ENCODE data around the gene PKD2L2. TPM values are rescaled to one million over a fixed set of nuclear protein-coding genes. Genes with fewer than 3 reads are reported as not detected.

Gene PKD2L2
- total RNA-seq, 2 experiments from 2014 or later, result not detected

DNA sequence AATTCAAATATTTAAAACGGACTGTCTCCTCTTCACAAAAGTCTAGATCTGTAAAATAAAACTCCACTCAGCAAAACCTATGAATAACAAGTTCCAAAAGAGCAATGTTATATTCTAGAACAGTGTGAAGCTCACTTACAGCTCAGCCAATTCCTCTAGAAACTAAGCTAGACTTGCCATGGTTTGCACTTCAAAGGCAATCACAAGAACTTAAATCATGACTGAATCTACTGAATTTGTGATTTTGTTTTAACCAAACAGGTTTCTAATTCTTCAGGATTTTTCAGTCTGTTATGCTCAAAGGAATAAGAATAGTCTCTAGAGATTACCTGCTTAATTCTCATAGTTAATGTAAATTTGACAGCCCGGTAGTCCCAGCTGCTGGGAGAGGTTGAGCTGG is 1.4 kb upstream of the PKD2L2 start:
- H3K9me3 Mint-ChIP-seq, result no peaks in the 10 kb centered on the region
- H3K4me1 Mint-ChIP-seq (ENCODE audit: low read depth), result peaks cover 10% of the 10 kb centered on the region
- ChIA-PET POLR2A (interaction anchor here (1.1 to 1.5 kb wide), 2 partner anchors 16 to 148 kb away, joined by 3 to 4 read pairs; no protein-coding TSS in a partner anchor), CTCF (interaction anchor here (1.3 to 2.2 kb wide), 3 partner anchors 12 to 182 kb away, joined by 3 to 6 read pairs (median 5); no protein-coding TSS in a partner anchor)
- intact Hi-C loops (cut with micrococcal nuclease), result no loop called here
- DNase-seq (no peak), ATAC-seq (no peak)
- H3K27me3 Mint-ChIP-seq, result no peaks in the 10 kb centered on the region
- H3K4me3 Mint-ChIP-seq, result peak overlapping the region; percentile 80
- peaks cover 2% of the 10 kb centered on the region for H3K36me3 Mint-ChIP-seq (ENCODE audit: low read depth)
- no peak for TF ChIP-seq CTCF (IDR thresholded peaks at IDR 0.05)
- no peak overlapping the region for H3K27ac Mint-ChIP-seq

DNA sequence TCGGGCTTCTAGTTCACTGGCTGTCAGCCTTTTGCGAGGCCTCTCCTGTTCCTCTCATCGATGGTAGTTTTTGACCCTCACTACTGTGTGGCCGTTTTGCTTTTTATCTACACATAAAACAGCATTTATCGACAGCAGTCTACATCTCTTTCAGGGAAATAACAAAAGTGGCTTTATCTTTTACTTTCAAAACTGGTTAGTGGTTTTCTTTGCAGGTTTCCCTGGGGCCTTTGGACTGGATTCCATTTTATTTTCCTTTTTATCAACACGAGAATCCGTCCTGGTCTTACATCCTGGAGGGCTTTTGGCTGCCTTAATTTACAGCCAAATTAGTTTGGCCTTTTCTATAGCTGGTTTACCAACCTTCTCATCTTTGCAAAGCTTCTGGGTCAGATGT is 793 bp upstream of the PKD2L2 start:
- DNase-seq (no peak), ATAC-seq (no peak)
- H3K4me1 Mint-ChIP-seq (ENCODE audit: low read depth), result peaks cover 10% of the 10 kb centered on the region
- TF ChIP-seq CTCF (IDR thresholded peaks at IDR 0.05), result no peak
- peak overlapping the region; percentile 88 for H3K27ac Mint-ChIP-seq
- POLR2A ChIA-PET, result interaction anchor here (0.7 to 2.0 kb wide), 8 partner anchors 8 to 148 kb away, joined by 3 to 6 read pairs (median 4); partner anchors contain the start of gene FAM13B
- peak overlapping the region; percentile 80 for H3K4me3 Mint-ChIP-seq
- no peaks in the 10 kb centered on the region for H3K27me3 Mint-ChIP-seq
- H3K9me3 Mint-ChIP-seq, result no peaks in the 10 kb centered on the region
- peaks cover 2% of the 10 kb centered on the region for H3K36me3 Mint-ChIP-seq (ENCODE audit: low read depth)
- intact Hi-C loops (cut with micrococcal nuclease), result no loop called here
- CTCF ChIA-PET, result interaction anchor here (1.0 to 3.2 kb wide), 8 partner anchors 8 to 188 kb away, joined by 3 to 15 read pairs (median 5); no protein-coding TSS in a partner anchor

- POLR2A ChIA-PET, result interaction anchor here (0.7 kb wide), 1 partner anchor 56 kb away, joined by 4 read pairs; no protein-coding TSS in a partner anchor
- Mint-ChIP-seq H3K27me3 (no peaks in the 10 kb centered on the region), H3K9me3 (no peaks in the 10 kb centered on the region), H3K36me3 (ENCODE audit: low read depth) (peaks cover 2% of the 10 kb centered on the region), H3K4me1 (ENCODE audit: low read depth) (peaks cover 10% of the 10 kb centered on the region), H3K27ac (no peak overlapping the region), H3K4me3 (no peak overlapping the region)
- TF ChIP-seq CTCF (IDR thresholded peaks at IDR 0.05), result no peak
- intact Hi-C loops (cut with micrococcal nuclease), result no loop called here
- CTCF ChIA-PET, result interaction anchor here (0.7 to 3.2 kb wide), 7 partner anchors 8 to 248 kb away, joined by 3 to 15 read pairs (median 4); no protein-coding TSS in a partner anchor
- ATAC-seq, result no peak
- DNase-seq, result no peak
Observed at GRCh38 chr5:137890845-137891244, 1.6 kb downstream of the PKD2L2 start.

- Mint-ChIP-seq H3K9me3 (no peaks in the 10 kb centered on the region), H3K4me3 (no peak overlapping the region), H3K4me1 (ENCODE audit: low read depth) (peaks cover 7% of the 10 kb centered on the region), H3K27ac (no peak overlapping the region), H3K36me3 (ENCODE audit: low read depth) (peaks cover 2% of the 10 kb centered on the region), H3K27me3 (no peaks in the 10 kb centered on the region)
- intact Hi-C loops (cut with micrococcal nuclease), result no loop called here
- TF ChIP-seq CTCF (IDR thresholded peaks at IDR 0.05), result peak; percentile 36
- ChIA-PET POLR2A (no interaction called here), CTCF (interaction anchor here (1.3 to 2.2 kb wide), 2 partner anchors 9 to 143 kb away, joined by 3 to 12 read pairs; no protein-coding TSS in a partner anchor)
- DNase-seq (peak; percentile 35), ATAC-seq (no peak)
Observed at GRCh38 chr5:137891849-137892248, 2.6 kb downstream of the PKD2L2 start.

GRCh38 chr5:137894586-137894985 is 5.3 kb downstream of the PKD2L2 start:
- ATAC-seq (no peak), DNase-seq (no peak)
- Mint-ChIP-seq H3K27ac (no peak overlapping the region), H3K4me1 (ENCODE audit: low read depth) (peaks cover 2% of the 10 kb centered on the region), H3K9me3 (no peaks in the 10 kb centered on the region), H3K4me3 (no peak overlapping the region), H3K27me3 (no peaks in the 10 kb centered on the region), H3K36me3 (ENCODE audit: low read depth) (no peaks in the 10 kb centered on the region)
- no peak for TF ChIP-seq CTCF (IDR thresholded peaks at IDR 0.05)
- ChIA-PET POLR2A (no interaction called here), CTCF (interaction anchor here (1.5 kb wide), 1 partner anchor 115 kb away, joined by 3 read pairs; no protein-coding TSS in a partner anchor)
- intact Hi-C loops (cut with micrococcal nuclease), result no loop called here

Data from activated CD8-positive, alpha-beta T cell treated with anti-CD3 and anti-CD28 coated beads for 36 hours (primary cell).